Measurements from ENCODE around the gene MFAP5.

MFAP5 gene

DNA sequence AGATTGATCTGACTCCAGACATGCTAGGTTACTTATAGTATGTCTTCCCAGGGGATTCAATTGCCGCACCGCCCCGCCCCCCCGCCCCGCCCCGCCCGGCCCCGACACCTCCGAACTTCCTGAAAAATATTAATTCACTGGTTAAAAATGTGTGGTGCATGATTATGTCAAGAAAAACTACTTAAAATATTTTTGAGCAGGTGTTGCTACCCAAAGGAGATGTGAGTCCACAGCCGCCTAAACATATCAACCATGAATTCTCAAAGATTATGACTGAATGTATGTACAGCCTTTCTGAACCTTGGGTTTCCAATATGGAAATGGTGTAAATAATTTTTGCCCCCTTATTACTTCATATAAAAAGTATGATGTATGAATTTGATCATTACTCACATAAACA, 32.5 kb upstream of the MFAP5 start:
- no peak for ATAC-seq

GRCh38 chr12:8692573-8692972, 29.9 kb upstream of the MFAP5 start:
- ATAC-seq, result peak; percentile 79
- no peak for TF ChIP-seq BACH2 (CRISPR knock-in tag; IDR thresholded peaks at IDR 0.05; ENCODE audit: borderline replicate concordance)
- TF ChIP-seq TCF4 (CRISPR knock-in tag; IDR thresholded peaks at IDR 0.05; ENCODE audit: borderline replicate concordance), result no peak

More for the DNA sequence above, 32.5 kb upstream of the MFAP5 start:
- TF ChIP-seq ZFP3 (CRISPR knock-in tag; IDR thresholded peaks at IDR 0.05) (no peak), TOX (CRISPR knock-in tag; IDR thresholded peaks at IDR 0.05; ENCODE audit: borderline replicate concordance) (no peak), ZNF565 (CRISPR knock-in tag; conservative IDR thresholded peaks at IDR 0.05; ENCODE audit: low read depth) (no peak), SNAI2 (CRISPR knock-in tag; IDR thresholded peaks at IDR 0.05) (no peak), ZNF70 (CRISPR knock-in tag; IDR thresholded peaks at IDR 0.05) (no peak), RARB (CRISPR knock-in tag; IDR thresholded peaks at IDR 0.05) (no peak), ESRRG (CRISPR knock-in tag; IDR thresholded peaks at IDR 0.05) (no peak), ZC3H10 (CRISPR knock-in tag; IDR thresholded peaks at IDR 0.05) (no peak)

GRCh38 chr12:8689681-8690080, 27.1 kb upstream of the MFAP5 start:
- no peak for ATAC-seq
- no peak for TF ChIP-seq ZNF565 (CRISPR knock-in tag; conservative IDR thresholded peaks at IDR 0.05; ENCODE audit: low read depth)
- TF ChIP-seq CREB5 (CRISPR knock-in tag; IDR thresholded peaks at IDR 0.05; ENCODE audit: low read depth), result no peak
- TF ChIP-seq BACH2 (CRISPR knock-in tag; IDR thresholded peaks at IDR 0.05; ENCODE audit: borderline replicate concordance), result no peak
- no peak for TF ChIP-seq ESRRG (CRISPR knock-in tag; IDR thresholded peaks at IDR 0.05)
- no peak for TF ChIP-seq SNAI2 (CRISPR knock-in tag; IDR thresholded peaks at IDR 0.05)
- TF ChIP-seq ZC3H10 (CRISPR knock-in tag; IDR thresholded peaks at IDR 0.05), result no peak
- no peak for TF ChIP-seq ISL1 (CRISPR knock-in tag; IDR thresholded peaks at IDR 0.05)
- TF ChIP-seq ZNF70 (CRISPR knock-in tag; IDR thresholded peaks at IDR 0.05), result no peak

DNA sequence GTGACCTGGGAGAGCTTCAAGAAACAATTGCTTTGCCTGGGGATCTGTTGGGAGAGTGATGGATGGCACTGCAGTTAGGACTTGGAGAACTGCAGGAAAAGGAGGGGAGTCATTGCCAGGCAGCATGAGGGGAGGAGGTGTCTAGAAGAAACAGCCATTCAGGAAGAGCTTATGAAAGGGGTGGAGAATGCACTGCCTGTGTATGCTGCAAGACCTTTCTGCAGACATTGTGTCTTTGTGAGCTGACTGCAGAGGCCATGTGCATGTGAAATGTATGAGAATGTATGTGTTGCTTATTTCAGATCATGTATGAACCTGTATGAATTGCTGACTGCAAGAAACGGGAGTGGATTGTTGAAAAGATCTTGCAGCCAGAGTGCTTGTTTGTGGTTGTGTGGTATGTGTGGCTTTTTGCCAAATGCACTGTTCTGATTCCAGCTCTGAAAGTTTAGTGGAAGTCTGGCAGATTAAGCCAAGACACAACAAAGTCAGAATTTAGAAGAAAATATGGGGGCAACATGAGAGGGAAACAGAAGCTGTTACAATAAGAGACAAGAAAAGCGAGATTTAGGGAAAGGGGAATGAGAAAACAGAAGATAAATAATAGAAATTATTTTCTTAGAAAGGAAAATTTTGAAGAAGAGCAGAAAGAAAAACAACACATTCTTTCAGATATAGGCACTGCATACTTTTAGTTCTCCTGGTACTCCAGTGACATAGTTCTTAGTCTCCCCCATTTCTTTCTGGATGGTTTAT, 25.4 kb upstream of the MFAP5 start:
- TF ChIP-seq ISL1 (CRISPR knock-in tag; IDR thresholded peaks at IDR 0.05), result peak; percentile 17; the same call in 1 of the 2 replicates
- no peak for TF ChIP-seq GLIS3 (CRISPR knock-in tag; IDR thresholded peaks at IDR 0.05)
- peak; percentile 96 for ATAC-seq

DNA sequence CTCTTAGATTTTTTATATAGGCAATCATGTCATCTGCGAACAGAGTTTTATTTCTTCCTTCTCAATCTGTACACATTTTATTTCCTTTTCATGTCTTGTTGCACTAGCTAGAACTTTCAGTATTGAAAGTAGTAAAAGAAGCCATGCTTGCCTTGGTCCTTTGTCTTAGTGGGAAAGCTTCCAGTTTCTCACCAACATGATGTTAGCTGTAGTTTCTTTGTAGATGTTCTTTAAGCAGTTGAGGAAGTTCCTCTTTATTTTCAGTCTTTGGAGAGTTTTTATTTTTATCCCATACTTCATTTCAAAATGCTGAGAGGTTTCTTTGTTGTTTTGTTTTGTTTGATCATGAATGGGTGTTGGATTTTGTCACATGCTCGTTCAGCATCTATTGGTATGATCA, 22.4 kb upstream of the MFAP5 start:
- TF ChIP-seq ARNTL (CRISPR knock-in tag; IDR thresholded peaks at IDR 0.05; ENCODE audit: borderline replicate concordance, low read depth) (no peak), ESRRG (CRISPR knock-in tag; IDR thresholded peaks at IDR 0.05) (no peak), GLIS3 (CRISPR knock-in tag; IDR thresholded peaks at IDR 0.05) (no peak), ZNF565 (CRISPR knock-in tag; conservative IDR thresholded peaks at IDR 0.05; ENCODE audit: low read depth) (no peak), TOX (CRISPR knock-in tag; IDR thresholded peaks at IDR 0.05; ENCODE audit: borderline replicate concordance) (no peak), TSHZ2 (CRISPR knock-in tag; IDR thresholded peaks at IDR 0.05) (no peak), ZFP3 (CRISPR knock-in tag; IDR thresholded peaks at IDR 0.05) (no peak), OSR1 (CRISPR knock-in tag; IDR thresholded peaks at IDR 0.05) (no peak), CSDC2 (CRISPR knock-in tag; IDR thresholded peaks at IDR 0.05) (no peak), SNAI2 (CRISPR knock-in tag; IDR thresholded peaks at IDR 0.05) (no peak), PPARA (CRISPR knock-in tag; IDR thresholded peaks at IDR 0.05; ENCODE audit: borderline replicate concordance) (no peak), BACH2 (CRISPR knock-in tag; IDR thresholded peaks at IDR 0.05; ENCODE audit: borderline replicate concordance) (no peak)
- no peak for ATAC-seq

- peak; percentile 30 for ATAC-seq
- no peak for TF ChIP-seq PPARA (CRISPR knock-in tag; IDR thresholded peaks at IDR 0.05; ENCODE audit: borderline replicate concordance)
- TF ChIP-seq ISL1 (CRISPR knock-in tag; IDR thresholded peaks at IDR 0.05), result peak; percentile 38; the same call in 1 of the 2 replicates
- TF ChIP-seq CSDC2 (CRISPR knock-in tag; IDR thresholded peaks at IDR 0.05), result peak; percentile 71; the same call in 1 of the 2 replicates
Observed at GRCh38 chr12:8681129-8681884, 18.7 kb upstream of the MFAP5 start.

All from SK-N-SH treated with all-trans-retinoic acid at 6 μM for 48 hours (cell line).